Mucosa of rectum (tissue), 2 donors: ENCODE data around the gene DOCK1.

Experiments used
- H3K27ac ChIP-seq, 2 donors: one replicate each; pipeline ENCODE4 v1.7.0; 2013; ENCODE audit warnings: inconsistent platforms in 2 of 2, low read depth in 2 of 2, low read length in 2 of 2
- H3K27me3 ChIP-seq, 2 donors: one replicate each; pipeline ENCODE4 v1.7.0; 2013; ENCODE audit warnings: low read length in 2 of 2; ENCODE audit not compliant: control insufficient read depth in 2 of 2, insufficient read depth in 2 of 2
- H3K36me3 ChIP-seq, 2 donors: one replicate each; pipeline ENCODE4 v1.7.0; 2013; ENCODE audit warnings: low read length in 2 of 2; ENCODE audit not compliant: control insufficient read depth in 2 of 2, insufficient read depth in 2 of 2
- H3K4me1 ChIP-seq, 2 donors: one replicate each; pipeline ENCODE4 v1.7.0; 2013; ENCODE audit warnings: low read length in 2 of 2, mild to moderate bottlenecking in 1 of 2; ENCODE audit not compliant: control insufficient read depth in 2 of 2, insufficient read depth in 2 of 2
- H3K4me3 ChIP-seq, 2 donors: one replicate each; pipeline ENCODE4 v1.7.0; 2013; ENCODE audit warnings: low read length in 2 of 2
- H3K9ac ChIP-seq, 2 donors: one replicate each; pipeline ENCODE4 v1.7.0; 2013; ENCODE audit warnings: low read length in 2 of 2, low read depth in 1 of 2, mild to moderate bottlenecking in 1 of 2
- H3K9me3 ChIP-seq, 2 donors: one replicate each; pipeline ENCODE4 v1.7.0; 2013; ENCODE audit warnings: low read length in 2 of 2; ENCODE audit not compliant: control insufficient read depth in 2 of 2
- donor health status: healthy.
- donor health status: Normal muscosa, but diverticular disease.

Gene DOCK1

GRCh38 chr10:127276794-127277462 lies 371.7 kb downstream of the DOCK1 start:
- H3K9ac ChIP-seq = no peak overlapping the region
- no peaks in the 10 kb centered on the region for H3K27me3 ChIP-seq
- H3K27ac ChIP-seq = no peak overlapping the region
- H3K36me3 ChIP-seq = no peaks in the 10 kb centered on the region
- H3K9me3 ChIP-seq = no peaks in the 10 kb centered on the region
- H3K4me3 ChIP-seq = no peak overlapping the region
- H3K4me1 ChIP-seq = no peaks in the 10 kb centered on the region

- no peak overlapping the region for H3K27ac ChIP-seq
- H3K4me3 ChIP-seq = no peak overlapping the region
- H3K27me3 ChIP-seq = no peaks in the 10 kb centered on the region
- no peak overlapping the region for H3K9ac ChIP-seq
- H3K9me3 ChIP-seq = no peaks in the 10 kb centered on the region
- H3K36me3 ChIP-seq = no peaks in the 10 kb centered on the region
- no peaks in the 10 kb centered on the region for H3K4me1 ChIP-seq
Measured at GRCh38 chr10:127278001-127278400, 372.8 kb downstream of the DOCK1 start.

- no peaks in the 10 kb centered on the region for H3K4me1 ChIP-seq
- no peak overlapping the region for H3K4me3 ChIP-seq
- H3K9ac ChIP-seq = no peak overlapping the region
- no peaks in the 10 kb centered on the region for H3K27me3 ChIP-seq
- no peaks in the 10 kb centered on the region for H3K36me3 ChIP-seq
- H3K9me3 ChIP-seq = no peaks in the 10 kb centered on the region
- no peak overlapping the region for H3K27ac ChIP-seq
Measured at GRCh38 chr10:127279334-127279774, 374.1 kb downstream of the DOCK1 start.

GRCh38 chr10:127280446-127280845 lies 375.2 kb downstream of the DOCK1 start:
- Histone ChIP-seq H3K4me3 (no peak overlapping the region), H3K9ac (no peak overlapping the region), H3K9me3 (no peaks in the 10 kb centered on the region), H3K4me1 (no peaks in the 10 kb centered on the region), H3K27ac (no peak overlapping the region), H3K36me3 (no peaks in the 10 kb centered on the region), H3K27me3 (no peaks in the 10 kb centered on the region)

- Histone ChIP-seq H3K9ac (no peak overlapping the region), H3K4me1 (no peaks in the 10 kb centered on the region), H3K36me3 (no peaks in the 10 kb centered on the region), H3K9me3 (peaks cover 0 to 2% of the 10 kb centered on the region in 2 donors), H3K27ac (no peak overlapping the region), H3K4me3 (no peak overlapping the region), H3K27me3 (no peaks in the 10 kb centered on the region)
Measured at GRCh38 chr10:127283017-127283416, 377.8 kb downstream of the DOCK1 start.

- no peaks in the 10 kb centered on the region for H3K4me1 ChIP-seq
- no peak overlapping the region for H3K9ac ChIP-seq
- H3K4me3 ChIP-seq = no peak overlapping the region
- H3K27me3 ChIP-seq = no peaks in the 10 kb centered on the region
- no peaks in the 10 kb centered on the region for H3K36me3 ChIP-seq
- no peak overlapping the region for H3K27ac ChIP-seq
- H3K9me3 ChIP-seq = peaks cover 0 to 6% of the 10 kb centered on the region in 2 donors
Measured at GRCh38 chr10:127283576-127283975, 378.3 kb downstream of the DOCK1 start.

- H3K9ac ChIP-seq = no peak overlapping the region
- no peaks in the 10 kb centered on the region for H3K27me3 ChIP-seq
- no peaks in the 10 kb centered on the region for H3K4me1 ChIP-seq
- H3K27ac ChIP-seq = no peak overlapping the region
- no peaks in the 10 kb centered on the region for H3K36me3 ChIP-seq
- H3K9me3 ChIP-seq = peaks cover 0 to 6% of the 10 kb centered on the region in 2 donors
- no peak overlapping the region for H3K4me3 ChIP-seq
Measured at GRCh38 chr10:127290850-127291249, 385.6 kb downstream of the DOCK1 start.

- no peak overlapping the region for H3K27ac ChIP-seq
- H3K4me1 ChIP-seq = no peaks in the 10 kb centered on the region
- no peak overlapping the region for H3K4me3 ChIP-seq
- H3K9me3 ChIP-seq = peaks cover 0 to 6% of the 10 kb centered on the region in 2 donors
- H3K27me3 ChIP-seq = no peaks in the 10 kb centered on the region
- no peaks in the 10 kb centered on the region for H3K36me3 ChIP-seq
- no peak overlapping the region for H3K9ac ChIP-seq
Measured at GRCh38 chr10:127291329-127291728, 386.1 kb downstream of the DOCK1 start.

- Histone ChIP-seq H3K4me3 (no peak overlapping the region), H3K9me3 (peaks cover 0 to 6% of the 10 kb centered on the region in 2 donors), H3K9ac (no peak overlapping the region), H3K27me3 (no peaks in the 10 kb centered on the region), H3K36me3 (no peaks in the 10 kb centered on the region), H3K4me1 (no peaks in the 10 kb centered on the region), H3K27ac (no peak overlapping the region)
Measured at GRCh38 chr10:127292888-127293287, 387.7 kb downstream of the DOCK1 start.

GRCh38 chr10:127293640-127294039 lies 388.4 kb downstream of the DOCK1 start:
- Histone ChIP-seq H3K9me3 (no peaks in the 10 kb centered on the region), H3K27me3 (no peaks in the 10 kb centered on the region), H3K27ac (no peak overlapping the region)

More at GRCh38 chr10:127293640-127294039, 388.4 kb downstream of the DOCK1 start:
- Histone ChIP-seq H3K4me3 (no peak overlapping the region), H3K4me1 (no peaks in the 10 kb centered on the region), H3K9ac (no peak overlapping the region), H3K36me3 (no peaks in the 10 kb centered on the region)
